Measurements from ENCODE around the gene MYO1F.

- no peak for TF ChIP-seq CTCF (IDR thresholded peaks at IDR 0.05)
- no peak for TF ChIP-seq POLR2A (IDR thresholded peaks at IDR 0.05)
Measured at GRCh38 chr19:8529369-8530006, 47.8 kb downstream of the MYO1F start.
